HCT116 (cell line): ENCODE measurements around the gene IL17RD. TPM values are rescaled to one million over a fixed set of nuclear protein-coding genes. Genes with fewer than 3 reads are reported as not detected.
A peak's percentile ranks its signal among the peaks of the same experiment; 100 is the strongest.

Source experiments
- ATAC-seq: fragments of 200-7000 bp; cut with Tn5 transposase; 2 replicates; pipeline ENCODE4 v1.9.1; 2020; ENCODE audit warnings: mild to moderate bottlenecking, moderate library complexity
- BruUV-seq: library from RNA; stranded (reverse); fragments of 400-500 nt; replicated peaks from 2 replicates; lab custom pipeline; 2021; lab: Mats Ljungman, UMichigan
- CTCF ChIA-PET: fragments of 300-600 bp; sonication (Branson Sonifier 250); formaldehyde crosslinking; loops from one replicate; lab custom pipeline; 2021; ENCODE audit warnings: antibody characterized with exemption; lab: Charles Lee
- POLR2A ChIA-PET: fragments of 300-600, 350-600 bp; sonication (Branson Sonifier 250); formaldehyde crosslinking; loops from one replicate; lab custom pipeline; 2021; ENCODE audit warnings: antibody characterized with exemption; lab: Charles Lee
- RAD21 ChIA-PET, 2 experiments: fragments of 300-600 bp; sonication (Branson Sonifier 250); formaldehyde crosslinking; loops; one replicate each; lab custom pipeline; 2023; ENCODE audit warnings: low total read pairs in 2 of 2; ENCODE audit not compliant: uncharacterized antibody in 2 of 2, unreplicated experiment in 2 of 2, low non-redundant PET in 1 of 2; lab: Charles Lee
- DNase-seq: peaks from one replicate; pipeline ENCODE4 v3.0.0-alpha.2; 2010; ENCODE audit warnings: low read depth, low spot score
- H2AFZ ChIP-seq: fragments of 200-600 bp; shearing (Covaris generic), sonication (generic); 2 replicates; pipeline ENCODE4 v1.6.1; 2017; ENCODE audit warnings: low read depth, mixed run types, mixed read lengths, antibody characterized with exemption, low read length; ENCODE audit not compliant: poor library complexity, severe bottlenecking
- H3K27ac ChIP-seq: 2 replicates; pipeline ENCODE4 v1.5.1; 2012; ENCODE audit warnings: low read depth, low read length
- H3K27me3 ChIP-seq: fragments of 200-600 bp; sonication (generic); 2 replicates; pipeline ENCODE4 v1.6.1; 2016; ENCODE audit warnings: mixed run types, low read length, mixed read lengths; ENCODE audit not compliant: insufficient read depth
- H3K36me3 ChIP-seq, 2 experiments: fragments of 200-500 bp in 1 of 2; fragments of 200-600 bp in 1 of 2; sonication (Bioruptor generic) in 1 of 2; sonication (generic) in 1 of 2; 2 replicates each; pipeline versions ENCODE4 v1.5.1 to v1.6.1; 2014 to 2016; ENCODE audit warnings: low read length in 2 of 2, inconsistent platforms in 1 of 2, mixed read lengths in 1 of 2, mixed run types in 1 of 2; ENCODE audit not compliant: insufficient read depth in 2 of 2, control insufficient read depth in 1 of 2
- H3K4me1 ChIP-seq, 2 experiments: fragments of 200-600 bp in 1 of 2; sonication (generic) in 1 of 2; 2 replicates each; pipeline versions ENCODE4 v1.5.1 to v1.6.1; 2012 to 2017; ENCODE audit warnings: low read length in 2 of 2, inconsistent platforms in 1 of 2, mild to moderate bottlenecking in 1 of 2, mixed read lengths in 1 of 2, mixed run types in 1 of 2, moderate library complexity in 1 of 2; ENCODE audit not compliant: insufficient read depth in 2 of 2, control insufficient read depth in 1 of 2
- H3K4me2 ChIP-seq: fragments of 200-600 bp; sonication (generic); 2 replicates; pipeline ENCODE4 v1.6.1; 2017; ENCODE audit warnings: mixed run types, low read length, mixed read lengths
- H3K4me3 ChIP-seq, 2 experiments: fragments of 200-600 bp in 1 of 2; sonication (generic) in 1 of 2; replicated peaks in 1 of 2; 2 replicates each; pipeline ENCODE4 v1.5.1; 2011 to 2016; ENCODE audit warnings: low read length in 2 of 2, control low read depth in 1 of 2, low read depth in 1 of 2, mild to moderate bottlenecking in 1 of 2, mixed read lengths in 1 of 2, mixed run types in 1 of 2
- H3K79me2 ChIP-seq: fragments of 200-600 bp; sonication (generic); 2 replicates; pipeline ENCODE4 v1.6.1; 2017; ENCODE audit warnings: mild to moderate bottlenecking, mixed run types, low read length, moderate library complexity, mixed read lengths; ENCODE audit not compliant: insufficient read depth
- H3K9ac ChIP-seq: fragments of 200-600 bp; sonication (generic); 2 replicates; pipeline ENCODE4 v1.6.1; 2016; ENCODE audit warnings: low read length, mixed read lengths
- H3K9me2 ChIP-seq: fragments of 200-600 bp; sonication (generic), shearing (Covaris generic); 2 replicates; pipeline ENCODE4 v1.6.1; 2017; ENCODE audit warnings: mixed run types, mild to moderate bottlenecking, moderate library complexity; ENCODE audit not compliant: insufficient read depth
- H3K9me3 ChIP-seq, 2 experiments: fragments of 200-500 bp in 1 of 2; fragments of 200-600 bp in 1 of 2; sonication (Bioruptor generic) in 1 of 2; sonication (generic) in 1 of 2; 2 replicates each; pipeline ENCODE4 v1.6.1; 2014 to 2017; ENCODE audit warnings: low read length in 2 of 2, mixed read lengths in 2 of 2, inconsistent platforms in 1 of 2, low read depth in 1 of 2, mild to moderate bottlenecking in 1 of 2, mixed run types in 1 of 2, moderate library complexity in 1 of 2; ENCODE audit not compliant: control insufficient read depth in 1 of 2, insufficient read depth in 1 of 2
- H4K20me1 ChIP-seq: fragments of 200-600 bp; sonication (generic), shearing (Covaris generic); 2 replicates; pipeline ENCODE4 v1.6.1; 2017; ENCODE audit warnings: mixed run types, mild to moderate bottlenecking, moderate library complexity; ENCODE audit not compliant: insufficient read depth
- ATF3 ChIP-seq: IDR thresholded peaks from 2 replicates; pipeline ENCODE4 v1.6.1; 2012
- CBX3 ChIP-seq: IDR thresholded peaks from 2 replicates; pipeline ENCODE4 v1.6.1; 2012; ENCODE audit warnings: low read depth
- CEBPB ChIP-seq: IDR thresholded peaks from 2 replicates; pipeline ENCODE4 v1.6.1; 2012; ENCODE audit warnings: low read depth
- CTCF ChIP-seq, 3 experiments: fragments of 200-600 bp in 1 of 3; sonication (generic) in 1 of 3; IDR thresholded peaks in 2 of 3; conservative IDR thresholded peaks in 1 of 3; 2 replicates each; pipeline ENCODE4 v1.5.1; 2012 to 2017; ENCODE audit warnings: low read depth in 2 of 3, low read length in 2 of 3, antibody characterized with exemption in 1 of 3, borderline replicate concordance in 1 of 3, control low read depth in 1 of 3, mild to moderate bottlenecking in 1 of 3, mixed read lengths in 1 of 3, mixed run types in 1 of 3, moderate library complexity in 1 of 3; ENCODE audit not compliant: insufficient read depth in 1 of 3
- EGR1 ChIP-seq: IDR thresholded peaks from 2 replicates; pipeline ENCODE4 v1.6.1; 2012; ENCODE audit warnings: low read depth
- ELF1 ChIP-seq: IDR thresholded peaks from 2 replicates; pipeline ENCODE4 v1.6.1; 2012; ENCODE audit warnings: low read depth, borderline replicate concordance
- EZH2 ChIP-seq: fragments of 200-600 bp; sonication (generic); IDR thresholded peaks from 2 replicates; pipeline ENCODE4 v1.6.1; 2017; ENCODE audit warnings: antibody characterized with exemption, mixed run types
- EZH2phosphoT487 ChIP-seq: fragments of 200-600 bp; IDR thresholded peaks from 2 replicates; pipeline ENCODE4 v1.6.1; 2018; ENCODE audit warnings: antibody characterized with exemption, borderline replicate concordance
- FOSL1 ChIP-seq: IDR thresholded peaks from 2 replicates; pipeline ENCODE4 v1.6.1; 2012; ENCODE audit warnings: low read depth
- JUND ChIP-seq: IDR thresholded peaks from 2 replicates; pipeline ENCODE4 v1.6.1; 2012
- MAX ChIP-seq: IDR thresholded peaks from 2 replicates; pipeline ENCODE4 v1.6.1; 2012
- POLR2A ChIP-seq: IDR thresholded peaks from 2 replicates; pipeline ENCODE4 v1.7.0; 2011; ENCODE audit warnings: borderline replicate concordance; ENCODE audit not compliant: insufficient read depth, insufficient read length; ENCODE audit errors: extremely low read depth
- POLR2AphosphoS5 ChIP-seq: IDR thresholded peaks from 2 replicates; pipeline ENCODE4 v1.6.1; 2011; ENCODE audit warnings: mild to moderate bottlenecking, low read depth, low read length, moderate library complexity
- RAD21 ChIP-seq: IDR thresholded peaks from 2 replicates; pipeline ENCODE4 v1.6.1; 2012; ENCODE audit warnings: low read depth, mild to moderate bottlenecking
- REST ChIP-seq: IDR thresholded peaks from 2 replicates; pipeline ENCODE4 v1.6.1; 2012; ENCODE audit warnings: low read depth
- SP1 ChIP-seq: IDR thresholded peaks from 2 replicates; pipeline ENCODE4 v1.6.1; 2012; ENCODE audit warnings: low read depth
- SRF ChIP-seq: IDR thresholded peaks from 2 replicates; pipeline ENCODE4 v1.6.1; 2012; ENCODE audit warnings: low read depth
- TCF7L2 ChIP-seq: IDR thresholded peaks from 2 replicates; pipeline ENCODE4 v1.7.0; 2011; ENCODE audit warnings: borderline replicate concordance, inconsistent platforms; ENCODE audit not compliant: insufficient read depth, insufficient read length; ENCODE audit errors: extremely low read depth
- YY1 ChIP-seq: IDR thresholded peaks from 2 replicates; pipeline ENCODE4 v1.6.1; 2011; ENCODE audit warnings: low read length, low read depth, moderate library complexity, mild to moderate bottlenecking; ENCODE audit not compliant: insufficient replicate concordance; ENCODE audit errors: extremely low read depth
- ZBTB33 ChIP-seq: IDR thresholded peaks from 2 replicates; pipeline ENCODE4 v1.6.1; 2011; ENCODE audit warnings: mild to moderate bottlenecking, low read length, moderate library complexity; ENCODE audit not compliant: insufficient replicate concordance; ENCODE audit errors: extremely low read depth
- ZFX ChIP-seq: fragments of 450-650 bp; IDR thresholded peaks from 2 replicates; pipeline ENCODE4 v1.6.1; 2017
- intact Hi-C: fragments of 100-400 bp; cut with micrococcal nuclease; formaldehyde crosslinking; loops from 2 replicates; pipeline ENCODE4 v1.10.0; 2022
- total RNA-seq: library from RNA; stranded (reverse); gene quantifications from one replicate; pipeline ENCODE4 v1.2.1, GENCODE V29; 2021; ENCODE audit not compliant: unreplicated experiment

Gene IL17RD
- total RNA-seq, 1 experiment from 2014 or later: 12.3 TPM

- RAD21 ChIA-PET: no interaction called here
- H3K9me3 ChIP-seq: no peaks in the 10 kb centered on the region
- BruUV-seq: TSS peak; percentile 63
- H3K9me2 ChIP-seq: no peaks in the 10 kb centered on the region
- POLR2A ChIA-PET: interaction anchor here (0.8 kb wide), 1 partner anchor 60 kb away, joined by 3 read pairs; no protein-coding TSS in a partner anchor
- peak overlapping the region; percentile 47; the same call in 1 of the 2 replicates for H3K27ac ChIP-seq
- ATAC-seq (peak; percentile 13; the same call in 1 of the 2 replicates), DNase-seq (no peak)
- H2AFZ ChIP-seq: peak overlapping the region; percentile 54
- H3K9ac ChIP-seq: peak overlapping the region; percentile 90
- TF ChIP-seq ATF3 (no peak), MAX (peak; percentile 47), CTCF (IDR thresholded peaks at IDR 0.05 in 2 of 3, conservative IDR thresholded peaks at IDR 0.05 in 1 of 3; ENCODE audit: borderline replicate concordance in 1 of 3, insufficient read depth in 1 of 3, low read depth in 2 of 3, low read length in 2 of 3) (no peak), YY1 (no peak), TCF7L2 (no peak), SRF (no peak), JUND (no peak), ELF1 (no peak), RAD21 (no peak), POLR2AphosphoS5 (no peak; the same call in 1 of the 2 replicates), FOSL1 (no peak), REST (no peak), CBX3 (no peak), EZH2phosphoT487 (no peak), ZBTB33 (no peak), EZH2 (no peak), EGR1 (0 out of 2 replicates have a peak, but pooled peaks have one; percentile 17), CEBPB (0 out of 2 replicates have a peak, but pooled peaks have one; percentile 4), POLR2A (no peak), ZFX (peak; percentile 9; the same call in 1 of the 2 replicates), SP1 (no peak)
- intact Hi-C loops: loop anchor here (2.0 to 5.0 kb wide), 3 partner anchors 19 to 382 kb away; partner anchors contain the start of gene SPATA12
- H3K36me3 ChIP-seq: peaks cover 0 to 4% of the 10 kb centered on the region in 2 experiments; a peak in 1 of 4 replicates
- peaks cover 28% of the 10 kb centered on the region; the same call in 1 of the 2 replicates for H3K79me2 ChIP-seq
- no peaks in the 10 kb centered on the region for H4K20me1 ChIP-seq
- peak overlapping the region; percentile 99 for H3K4me2 ChIP-seq
- peaks cover 26 to 80% of the 10 kb centered on the region in 2 experiments for H3K4me1 ChIP-seq
- H3K4me3 ChIP-seq: peak overlapping the region; percentile 44 to 94
- CTCF ChIA-PET: no interaction called here
- no peaks in the 10 kb centered on the region for H3K27me3 ChIP-seq
Measured at GRCh38 chr3:57079474-57079831, 85.7 kb downstream of the IL17RD start.
